HepG2 (cell line): ENCODE data around the gene ELP5. TPM values are rescaled to one million over a fixed set of nuclear protein-coding genes. Genes with fewer than 3 reads are reported as not detected.
A peak's percentile ranks its signal among the peaks of the same experiment; 100 is the strongest.

Experiments used
- ATM ChIP-seq: fragments of 450-650 bp; IDR thresholded peaks from 2 replicates; pipeline ENCODE4 v1.7.1; 2017; ENCODE audit warnings: mild to moderate bottlenecking, borderline replicate concordance
- CBFB ChIP-seq: sonication (generic); formaldehyde crosslinking; IDR thresholded peaks from 2 replicates; pipeline ENCODE4 v1.4.0; 2020; ENCODE audit warnings: missing genetic modification reagents
- CENPBD1 ChIP-seq: sonication (generic); formaldehyde crosslinking; IDR thresholded peaks from 2 replicates; pipeline ENCODE4 v1.8.0; 2022; ENCODE audit warnings: missing genetic modification reagents, low read depth, mild to moderate bottlenecking, borderline replicate concordance
- EHMT2 ChIP-seq: fragments of 200-600 bp; sonication (generic); IDR thresholded peaks from 2 replicates; pipeline ENCODE4 v1.7.0; 2017; ENCODE audit warnings: antibody characterized with exemption, low read depth, low read length, borderline replicate concordance
- ELF3 ChIP-seq: IDR thresholded peaks from 2 replicates; pipeline ENCODE4 v1.6.1; 2016; ENCODE audit warnings: missing genetic modification reagents, missing compliant biosample characterization
- FOXA1 ChIP-seq, 2 experiments: fragments of 450-650 bp in 1 of 2; sonication (generic) in 1 of 2; formaldehyde crosslinking in 1 of 2; IDR thresholded peaks; 2 replicates each; pipeline versions ENCODE4 v1.4.0 to v1.6.1; 2016 to 2020; ENCODE audit warnings: missing genetic modification reagents in 1 of 2
- HNF1A ChIP-seq, 2 experiments: sonication (generic) in 1 of 2; formaldehyde crosslinking in 1 of 2; IDR thresholded peaks; 2 replicates each; pipeline versions ENCODE4 v1.4.0 to v1.6.1; 2016 to 2020; ENCODE audit warnings: borderline replicate concordance in 1 of 2, low read depth in 1 of 2, mild to moderate bottlenecking in 1 of 2, missing genetic modification reagents in 1 of 2
- JDP2 ChIP-seq: sonication (generic); formaldehyde crosslinking; IDR thresholded peaks from 2 replicates; pipeline ENCODE4 v1.8.1; 2022; ENCODE audit warnings: missing genetic modification reagents, borderline replicate concordance
- PPARG ChIP-seq: conservative IDR thresholded peaks from 2 replicates; pipeline ENCODE4 v1.6.1; 2016; ENCODE audit warnings: missing biosample characterization, missing genetic modification reagents
- RBM39 ChIP-seq: fragments of 200-400 bp; formaldehyde crosslinking; IDR thresholded peaks from one replicate; pipeline ENCODE4 v1.6.1; 2018; ENCODE audit warnings: antibody characterized with exemption, mild to moderate bottlenecking, low read depth, low read length; ENCODE audit not compliant: poor library complexity, severe bottlenecking
- REPIN1 ChIP-seq: sonication (generic); formaldehyde crosslinking; IDR thresholded peaks from 2 replicates; pipeline ENCODE4 v1.8.0; 2022; ENCODE audit warnings: missing genetic modification reagents, low read depth, mild to moderate bottlenecking, borderline replicate concordance
- SOX5 ChIP-seq: IDR thresholded peaks from 2 replicates; pipeline ENCODE4 v1.6.1; 2016; ENCODE audit warnings: borderline replicate concordance
- THAP9 ChIP-seq: sonication (generic); formaldehyde crosslinking; IDR thresholded peaks from 2 replicates; pipeline ENCODE4; 2020; ENCODE audit warnings: missing genetic modification reagents, mild to moderate bottlenecking, borderline replicate concordance
- ZBTB38 ChIP-seq: sonication (generic); formaldehyde crosslinking; IDR thresholded peaks from 2 replicates; pipeline ENCODE4 v1.5.1; 2020; ENCODE audit warnings: mild to moderate bottlenecking, missing genetic modification reagents
- ZNF33B ChIP-seq: sonication (generic); formaldehyde crosslinking; IDR thresholded peaks from 2 replicates; pipeline ENCODE4 v1.5.1; 2020; ENCODE audit warnings: mild to moderate bottlenecking, missing genetic modification reagents
- ZNF512 ChIP-seq: sonication (generic); formaldehyde crosslinking; IDR thresholded peaks from 2 replicates; pipeline ENCODE4 v1.4.0; 2020; ENCODE audit warnings: mild to moderate bottlenecking, missing genetic modification reagents
- ZNF563 ChIP-seq: sonication (generic); formaldehyde crosslinking; IDR thresholded peaks from 2 replicates; pipeline ENCODE4 v1.8.0; 2022; ENCODE audit warnings: mild to moderate bottlenecking, moderate library complexity, missing genetic modification reagents
- ZNF570 ChIP-seq: sonication (generic); formaldehyde crosslinking; IDR thresholded peaks from 2 replicates; pipeline ENCODE4 v1.4.0; 2020; ENCODE audit warnings: mild to moderate bottlenecking, missing genetic modification reagents, borderline replicate concordance
- ZNF691 ChIP-seq: sonication (generic); formaldehyde crosslinking; IDR thresholded peaks from 2 replicates; pipeline ENCODE4 v1.4.0; 2020; ENCODE audit warnings: missing genetic modification reagents, low read depth, mild to moderate bottlenecking, borderline replicate concordance
- polyA plus RNA-seq, 8 experiments: library from polyadenylated mRNA; depleted of rRNA in 3 of 8; stranded (reverse) in 7 of 8; unstranded in 1 of 8; fragments of >200 nt; fragmentation: Illumina TruSeq in 4 of 8; extraction: Trizol in 4 of 8; gene quantifications; 2 replicates each; pipeline versions ENCODE4 v1.2.1 to v1.2.3, GENCODE V29; 2011 to 2016; ENCODE audit warnings: low read depth in 4 of 8, missing spikeins in 1 of 8, mixed read lengths in 1 of 8; ENCODE audit not compliant: insufficient read depth in 1 of 8
- total RNA-seq, 5 experiments: library from RNA; depleted of rRNA; stranded (reverse); fragments of >200 nt; fragmentation: Illumina TruSeq; extraction: Trizol; gene quantifications; 2 replicates each; pipeline ENCODE4 v1.2.3, GENCODE V29; 2016; ENCODE audit warnings: low read depth in 1 of 5

ELP5 gene
- total and polyA plus RNA-seq, 2 of the 13 experiments (the other 11 are each of a cell fraction or from before 2014, with no cell fraction given) = 67.6 to 69.8 TPM

GRCh38 chr17:7213895-7214299, 38.1 kb upstream of the ELP5 start (continued):
- no peak for TF ChIP-seq HNF1A (IDR thresholded peaks at IDR 0.05; ENCODE audit: low read depth)
- no peak for TF ChIP-seq HNF1A (CRISPR knock-in tag; IDR thresholded peaks at IDR 0.05; ENCODE audit: borderline replicate concordance)
- TF ChIP-seq ZNF691 (CRISPR knock-in tag) = no peak
- TF ChIP-seq ELF3 = 0 out of 2 replicates have a peak, but pooled peaks have one; percentile 5
- no peak for TF ChIP-seq ZBTB38 (CRISPR knock-in tag)
- no peak for TF ChIP-seq EHMT2
- peak; percentile 9; the same call in 1 of the 2 replicates for TF ChIP-seq SOX5 (CRISPR knock-in tag)
- TF ChIP-seq ZNF570 = no peak
- no peak for TF ChIP-seq CBFB (CRISPR knock-in tag)
- TF ChIP-seq RBM39 = no peak
- TF ChIP-seq ZNF512 (CRISPR knock-in tag) = no peak
- no peak for TF ChIP-seq FOXA1 (IDR thresholded peaks at IDR 0.05)
- TF ChIP-seq FOXA1 (CRISPR knock-in tag; IDR thresholded peaks at IDR 0.05) = no peak
- TF ChIP-seq CENPBD1 = no peak
- TF ChIP-seq ZNF33B (CRISPR knock-in tag) = no peak
- TF ChIP-seq ZNF563 (CRISPR knock-in tag) = no peak
- TF ChIP-seq JDP2 (CRISPR knock-in tag) = no peak
- no peak for TF ChIP-seq THAP9
- TF ChIP-seq REPIN1 (CRISPR knock-in tag) = no peak
- peak; percentile 82 for TF ChIP-seq PPARG (CRISPR knock-in tag)
- no peak for TF ChIP-seq ATM
